Measurements from ENCODE around the gene GGT5.

GGT5 gene

DNA sequence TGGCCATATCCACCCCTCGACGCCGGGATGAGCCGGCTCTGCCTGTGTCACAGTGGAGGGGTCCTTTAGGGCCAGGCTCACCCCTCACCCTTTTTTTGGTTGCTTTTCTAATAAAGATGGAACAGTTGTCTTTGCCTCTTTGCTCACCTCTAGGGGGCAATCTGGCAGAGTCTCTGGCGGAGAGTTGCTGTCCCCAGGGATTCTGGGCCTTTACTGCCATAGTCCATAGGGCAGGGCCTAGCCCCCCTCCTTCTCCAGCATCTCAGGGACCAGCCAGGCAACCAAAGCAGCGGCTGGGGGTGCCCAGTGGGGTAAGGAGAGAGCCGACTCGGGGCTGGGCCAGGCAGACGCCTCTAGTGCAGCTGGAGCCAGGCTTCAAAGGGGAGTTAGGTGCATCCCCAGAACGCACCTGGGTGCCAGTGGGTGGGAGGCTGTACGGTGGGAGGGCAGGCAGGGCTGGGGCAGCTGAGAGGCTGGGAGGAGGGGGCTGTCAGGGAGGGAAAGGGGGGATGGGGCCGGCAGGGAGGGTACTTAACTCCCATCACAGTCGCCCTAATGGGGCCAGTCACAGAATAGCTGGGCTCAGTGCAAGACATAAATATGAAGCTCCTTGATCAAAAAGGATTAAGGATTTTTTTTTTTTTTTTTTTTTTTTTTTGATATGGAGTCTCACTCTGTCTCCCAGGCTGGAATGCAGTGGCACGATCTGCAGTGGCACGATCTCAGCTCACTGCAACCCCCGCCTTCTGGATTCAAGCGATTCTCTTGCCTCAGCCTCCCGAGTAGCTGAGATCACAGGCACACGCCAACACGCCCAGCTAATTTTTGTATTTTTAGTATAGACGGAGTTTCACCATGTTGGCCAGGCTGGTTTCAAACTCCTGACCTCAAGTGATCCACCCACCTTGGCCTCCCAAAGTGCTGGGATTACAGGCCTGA is 66.1 kb downstream of the GGT5 start:
- Histone ChIP-seq H3K4me1 (ENCODE audit: control insufficient read depth in 1 of 2, insufficient read depth in 2 of 2, low read length in 2 of 2) (peaks cover 10 to 13% of the 10 kb centered on the region in 2 donors), H3K9me3 (ENCODE audit: control insufficient read depth in 1 of 2, low read length in 2 of 2) (no peaks in the 10 kb centered on the region), H3K27ac (ENCODE audit: low read depth, low read length) (no peak overlapping the region), H3K4me3 (ENCODE audit: low read depth in 1 of 2, low read length in 2 of 2) (no peak overlapping the region), H3K36me3 (ENCODE audit: control insufficient read depth in 1 of 2, insufficient read depth in 2 of 2, low read length in 2 of 2) (peaks cover 8 to 41% of the 10 kb centered on the region in 2 donors), H3K27me3 (ENCODE audit: control insufficient read depth in 1 of 2, insufficient read depth in 2 of 2, low read length in 2 of 2) (no peaks in the 10 kb centered on the region), H3K9ac (ENCODE audit: low read depth in 1 of 2, low read length in 2 of 2) (no peak overlapping the region)

DNA sequence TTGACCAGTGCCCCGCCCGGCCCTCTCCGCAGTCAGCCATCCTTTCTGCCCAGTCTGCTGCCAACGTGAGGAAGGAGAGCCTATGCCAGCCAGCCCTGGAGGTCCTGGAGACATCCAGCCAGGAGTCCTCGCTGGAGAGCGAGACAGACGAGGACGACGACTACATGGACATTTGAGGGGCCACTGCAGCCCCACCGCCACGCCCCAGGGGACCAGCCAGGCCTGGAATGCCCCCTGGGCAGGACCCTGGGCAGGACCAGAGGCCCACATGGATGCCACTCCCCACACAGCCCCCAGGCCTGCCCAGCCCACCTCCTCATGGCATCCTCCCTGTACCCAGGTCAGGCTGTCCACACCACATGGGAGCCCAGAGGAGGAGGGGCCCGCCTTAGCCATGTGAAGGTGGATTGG is 66.9 kb downstream of the GGT5 start:
- Histone ChIP-seq H3K9me3 (ENCODE audit: control insufficient read depth in 1 of 2, low read length in 2 of 2) (no peaks in the 10 kb centered on the region), H3K4me3 (ENCODE audit: low read depth in 1 of 2, low read length in 2 of 2) (no peak overlapping the region), H3K4me1 (ENCODE audit: control insufficient read depth in 1 of 2, insufficient read depth in 2 of 2, low read length in 2 of 2) (peaks cover 10 to 13% of the 10 kb centered on the region in 2 donors), H3K9ac (ENCODE audit: low read depth in 1 of 2, low read length in 2 of 2) (no peak overlapping the region), H3K36me3 (ENCODE audit: control insufficient read depth in 1 of 2, insufficient read depth in 2 of 2, low read length in 2 of 2) (peaks cover 9 to 44% of the 10 kb centered on the region in 2 donors), H3K27me3 (ENCODE audit: control insufficient read depth in 1 of 2, insufficient read depth in 2 of 2, low read length in 2 of 2) (no peaks in the 10 kb centered on the region), H3K27ac (ENCODE audit: low read depth, low read length) (no peak overlapping the region)

DNA sequence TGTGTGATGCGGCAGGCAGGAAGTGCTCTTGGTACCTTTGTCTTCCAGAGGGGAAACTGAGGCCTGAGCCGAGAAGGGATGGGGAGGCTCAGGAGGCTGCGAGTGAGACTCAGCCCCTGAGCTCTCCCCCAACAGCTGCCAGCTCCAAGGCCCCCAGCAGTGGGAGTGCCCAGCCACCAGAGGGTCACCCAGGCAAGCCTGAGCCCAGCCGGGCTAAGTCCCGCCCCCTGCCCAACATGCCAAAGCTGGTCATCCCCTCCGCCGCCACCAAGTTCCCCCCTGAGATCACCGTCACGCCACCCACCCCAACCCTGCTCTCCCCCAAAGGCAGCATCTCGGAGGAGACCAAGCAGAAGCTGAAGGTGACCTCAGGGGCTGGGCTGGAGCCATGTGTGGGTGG is 67.4 kb downstream of the GGT5 start:
- Histone ChIP-seq H3K27ac (ENCODE audit: low read depth, low read length) (no peak overlapping the region), H3K27me3 (ENCODE audit: control insufficient read depth in 1 of 2, insufficient read depth in 2 of 2, low read length in 2 of 2) (no peaks in the 10 kb centered on the region), H3K36me3 (ENCODE audit: control insufficient read depth in 1 of 2, insufficient read depth in 2 of 2, low read length in 2 of 2) (peaks cover 15 to 50% of the 10 kb centered on the region in 2 donors), H3K4me1 (ENCODE audit: control insufficient read depth in 1 of 2, insufficient read depth in 2 of 2, low read length in 2 of 2) (peaks cover 10 to 13% of the 10 kb centered on the region in 2 donors), H3K9ac (ENCODE audit: low read depth in 1 of 2, low read length in 2 of 2) (no peak overlapping the region), H3K4me3 (ENCODE audit: low read depth in 1 of 2, low read length in 2 of 2) (no peak overlapping the region), H3K9me3 (ENCODE audit: control insufficient read depth in 1 of 2, low read length in 2 of 2) (no peaks in the 10 kb centered on the region)

DNA sequence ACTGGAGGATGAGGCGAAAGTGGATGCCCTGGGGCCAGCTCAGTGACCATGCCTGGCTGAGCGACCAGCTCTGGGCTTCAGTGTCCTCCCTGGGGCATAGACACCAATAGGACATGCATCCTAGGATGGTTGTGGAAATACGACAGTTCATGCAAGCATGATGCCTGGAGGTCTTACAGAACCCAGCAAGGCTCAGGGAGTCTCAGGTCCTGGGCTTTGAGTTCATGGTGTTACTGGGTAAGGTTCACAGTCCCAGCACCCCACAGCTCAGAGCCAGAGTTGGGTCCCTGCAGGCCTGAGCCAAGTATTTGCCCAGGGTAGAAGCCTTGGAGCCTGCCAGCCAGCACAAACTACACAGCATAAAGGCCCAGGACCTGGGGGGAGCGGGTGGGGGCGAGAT is 67.8 kb downstream of the GGT5 start:
- H3K27me3 ChIP-seq (ENCODE audit: control insufficient read depth in 1 of 2, insufficient read depth in 2 of 2, low read length in 2 of 2): no peaks in the 10 kb centered on the region
- H3K4me3 ChIP-seq (ENCODE audit: low read depth in 1 of 2, low read length in 2 of 2): no peak overlapping the region
- no peak overlapping the region for H3K9ac ChIP-seq (ENCODE audit: low read depth in 1 of 2, low read length in 2 of 2)
- H3K36me3 ChIP-seq (ENCODE audit: control insufficient read depth in 1 of 2, insufficient read depth in 2 of 2, low read length in 2 of 2): peaks cover 19 to 54% of the 10 kb centered on the region in 2 donors
- H3K4me1 ChIP-seq (ENCODE audit: control insufficient read depth in 1 of 2, insufficient read depth in 2 of 2, low read length in 2 of 2): peaks cover 10 to 12% of the 10 kb centered on the region in 2 donors
- H3K27ac ChIP-seq (ENCODE audit: low read depth, low read length): no peak overlapping the region
- no peaks in the 10 kb centered on the region for H3K9me3 ChIP-seq (ENCODE audit: control insufficient read depth in 1 of 2, low read length in 2 of 2)

DNA sequence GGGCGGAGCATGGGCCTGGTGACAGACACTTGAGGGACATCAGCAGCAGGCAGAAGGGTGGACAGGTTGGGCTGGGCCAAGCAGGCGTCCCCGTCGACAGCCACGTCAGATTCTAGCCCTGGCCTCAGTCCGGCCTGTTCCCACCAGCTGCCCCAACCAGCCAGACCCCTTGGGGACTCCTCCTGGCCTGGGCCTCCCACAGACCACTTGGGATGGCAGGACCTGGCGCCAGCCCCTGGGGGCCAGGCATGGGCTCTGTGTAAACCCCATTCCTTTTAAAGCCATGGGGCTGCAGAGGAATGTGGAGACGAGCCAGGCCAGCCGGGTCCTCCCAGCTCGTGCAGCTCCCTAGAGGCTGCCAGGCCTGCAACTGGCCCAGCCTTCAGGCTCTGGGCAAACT is 68.3 kb downstream of the GGT5 start:
- Histone ChIP-seq H3K4me1 (ENCODE audit: control insufficient read depth in 1 of 2, insufficient read depth in 2 of 2, low read length in 2 of 2) (peaks cover 8% of the 10 kb centered on the region in 2 donors), H3K9ac (ENCODE audit: low read depth in 1 of 2, low read length in 2 of 2) (no peak overlapping the region), H3K36me3 (ENCODE audit: control insufficient read depth in 1 of 2, insufficient read depth in 2 of 2, low read length in 2 of 2) (peaks cover 21 to 58% of the 10 kb centered on the region in 2 donors), H3K27me3 (ENCODE audit: control insufficient read depth in 1 of 2, insufficient read depth in 2 of 2, low read length in 2 of 2) (no peaks in the 10 kb centered on the region), H3K9me3 (ENCODE audit: control insufficient read depth in 1 of 2, low read length in 2 of 2) (no peaks in the 10 kb centered on the region), H3K4me3 (ENCODE audit: low read depth in 1 of 2, low read length in 2 of 2) (no peak overlapping the region), H3K27ac (ENCODE audit: low read depth, low read length) (no peak overlapping the region)

GRCh38 chr22:24176040-24176439 is 68.8 kb downstream of the GGT5 start:
- H3K4me1 ChIP-seq (ENCODE audit: control insufficient read depth in 1 of 2, insufficient read depth in 2 of 2, low read length in 2 of 2): peaks cover 4% of the 10 kb centered on the region in 2 donors
- no peak overlapping the region for H3K4me3 ChIP-seq (ENCODE audit: low read depth in 1 of 2, low read length in 2 of 2)
- peaks cover 21 to 64% of the 10 kb centered on the region in 2 donors for H3K36me3 ChIP-seq (ENCODE audit: control insufficient read depth in 1 of 2, insufficient read depth in 2 of 2, low read length in 2 of 2)
- H3K9ac ChIP-seq (ENCODE audit: low read depth in 1 of 2, low read length in 2 of 2): no peak overlapping the region
- H3K27me3 ChIP-seq (ENCODE audit: control insufficient read depth in 1 of 2, insufficient read depth in 2 of 2, low read length in 2 of 2): no peaks in the 10 kb centered on the region
- no peak overlapping the region for H3K27ac ChIP-seq (ENCODE audit: low read depth, low read length)
- no peaks in the 10 kb centered on the region for H3K9me3 ChIP-seq (ENCODE audit: control insufficient read depth in 1 of 2, low read length in 2 of 2)

GRCh38 chr22:24175160-24175808 is 69.6 kb downstream of the GGT5 start:
- H3K4me1 ChIP-seq (ENCODE audit: control insufficient read depth in 1 of 2, insufficient read depth in 2 of 2, low read length in 2 of 2): no peaks in the 10 kb centered on the region
- H3K27ac ChIP-seq (ENCODE audit: low read depth, low read length): no peak overlapping the region
- H3K27me3 ChIP-seq (ENCODE audit: control insufficient read depth in 1 of 2, insufficient read depth in 2 of 2, low read length in 2 of 2): no peaks in the 10 kb centered on the region
- H3K9me3 ChIP-seq (ENCODE audit: control insufficient read depth in 1 of 2, low read length in 2 of 2): no peaks in the 10 kb centered on the region
- peaks cover 21 to 72% of the 10 kb centered on the region in 2 donors for H3K36me3 ChIP-seq (ENCODE audit: control insufficient read depth in 1 of 2, insufficient read depth in 2 of 2, low read length in 2 of 2)
- no peak overlapping the region for H3K9ac ChIP-seq (ENCODE audit: low read depth in 1 of 2, low read length in 2 of 2)
- H3K4me3 ChIP-seq (ENCODE audit: low read depth in 1 of 2, low read length in 2 of 2): no peak overlapping the region

GRCh38 chr22:24171822-24172221 is 73.1 kb downstream of the GGT5 start:
- Histone ChIP-seq H3K27me3 (ENCODE audit: control insufficient read depth in 1 of 2, insufficient read depth in 2 of 2, low read length in 2 of 2) (no peaks in the 10 kb centered on the region), H3K4me1 (ENCODE audit: control insufficient read depth in 1 of 2, insufficient read depth in 2 of 2, low read length in 2 of 2) (no peaks in the 10 kb centered on the region), H3K9me3 (ENCODE audit: control insufficient read depth in 1 of 2, low read length in 2 of 2) (no peaks in the 10 kb centered on the region), H3K36me3 (ENCODE audit: control insufficient read depth in 1 of 2, insufficient read depth in 2 of 2, low read length in 2 of 2) (peaks cover 38 to 86% of the 10 kb centered on the region in 2 donors), H3K9ac (ENCODE audit: low read depth in 1 of 2, low read length in 2 of 2) (no peak overlapping the region), H3K4me3 (ENCODE audit: low read depth in 1 of 2, low read length in 2 of 2) (no peak overlapping the region), H3K27ac (ENCODE audit: low read depth, low read length) (no peak overlapping the region)

DNA sequence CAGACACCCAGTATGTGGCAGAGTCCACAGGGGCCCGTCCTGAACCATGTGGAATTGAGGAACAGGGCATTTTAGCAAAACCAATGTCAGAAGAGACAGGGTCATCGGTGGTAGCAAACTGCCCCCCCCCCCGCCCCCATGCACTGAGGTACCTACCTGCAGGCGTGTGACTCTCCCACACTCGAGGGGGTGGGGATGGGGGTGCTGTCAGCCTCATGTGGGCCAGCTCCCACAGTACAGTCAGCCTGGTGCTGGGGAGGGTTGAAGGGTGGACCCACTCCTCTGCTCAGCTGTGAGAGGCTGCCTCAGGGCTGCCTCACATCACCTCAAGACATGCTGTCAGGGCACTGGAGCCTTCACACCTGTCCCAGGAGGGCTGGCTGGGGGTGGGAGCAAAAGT is 74.2 kb downstream of the GGT5 start:
- no peak overlapping the region for H3K4me3 ChIP-seq (ENCODE audit: low read depth in 1 of 2, low read length in 2 of 2)
- no peaks in the 10 kb centered on the region for H3K9me3 ChIP-seq (ENCODE audit: control insufficient read depth in 1 of 2, low read length in 2 of 2)
- H3K27me3 ChIP-seq (ENCODE audit: control insufficient read depth in 1 of 2, insufficient read depth in 2 of 2, low read length in 2 of 2): no peaks in the 10 kb centered on the region
- H3K4me1 ChIP-seq (ENCODE audit: control insufficient read depth in 1 of 2, insufficient read depth in 2 of 2, low read length in 2 of 2): no peaks in the 10 kb centered on the region
- peaks cover 43 to 85% of the 10 kb centered on the region in 2 donors for H3K36me3 ChIP-seq (ENCODE audit: control insufficient read depth in 1 of 2, insufficient read depth in 2 of 2, low read length in 2 of 2)
- H3K9ac ChIP-seq (ENCODE audit: low read depth in 1 of 2, low read length in 2 of 2): no peak overlapping the region
- no peak overlapping the region for H3K27ac ChIP-seq (ENCODE audit: low read depth, low read length)

DNA sequence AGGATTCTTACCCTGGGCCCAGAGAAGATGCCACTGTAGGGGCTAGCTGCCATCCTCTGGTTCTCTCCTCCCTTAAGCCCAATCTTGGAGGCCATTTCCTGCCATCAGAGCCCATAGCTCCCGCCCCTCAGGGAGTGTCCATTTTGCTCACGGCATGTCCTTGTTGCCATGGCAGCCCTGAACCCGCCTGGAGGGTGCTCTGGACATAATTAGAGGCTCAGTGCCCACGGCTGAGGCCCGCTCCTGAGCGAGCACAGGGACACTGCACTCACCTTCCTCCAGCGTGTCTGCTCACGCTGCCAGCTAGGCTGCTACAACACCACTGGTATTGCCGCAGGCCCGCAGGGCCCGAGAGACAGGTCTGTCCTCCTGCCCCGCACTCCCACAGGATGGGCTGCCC is 74.7 kb downstream of the GGT5 start:
- Histone ChIP-seq H3K27me3 (ENCODE audit: control insufficient read depth in 1 of 2, insufficient read depth in 2 of 2, low read length in 2 of 2) (no peaks in the 10 kb centered on the region), H3K36me3 (ENCODE audit: control insufficient read depth in 1 of 2, insufficient read depth in 2 of 2, low read length in 2 of 2) (peaks cover 45 to 86% of the 10 kb centered on the region in 2 donors), H3K9me3 (ENCODE audit: control insufficient read depth in 1 of 2, low read length in 2 of 2) (no peaks in the 10 kb centered on the region), H3K4me3 (ENCODE audit: low read depth in 1 of 2, low read length in 2 of 2) (no peak overlapping the region), H3K4me1 (ENCODE audit: control insufficient read depth in 1 of 2, insufficient read depth in 2 of 2, low read length in 2 of 2) (no peaks in the 10 kb centered on the region), H3K27ac (ENCODE audit: low read depth, low read length) (no peak overlapping the region), H3K9ac (ENCODE audit: low read depth in 1 of 2, low read length in 2 of 2) (no peak overlapping the region)

Data from duodenal mucosa (tissue), 2 donors.